Pancreas (tissue), 10 donors: ENCODE data around the gene TBX1. TPM values are rescaled to one million over a fixed set of nuclear protein-coding genes. Genes with fewer than 3 reads are reported as not detected.

Experiments
- ATAC-seq, 4 donors: fragments of 200-7000 bp; cut with Tn5 transposase; one replicate each; pipeline versions ENCODE4 v1.8.0 to v1.9.1; 2020; ENCODE audit warnings: mild to moderate bottlenecking in 4 of 4, moderate library complexity in 4 of 4
- DNase-seq, 6 donors: peaks; one replicate each; pipeline ENCODE4 v3.0.0-alpha.2; 2020
- FAIRE-seq: peaks from 2 replicates; lab custom pipeline; 2012; peaks lifted over from hg19 to GRCh38; lab: Jason Lieb, UNC
- H3K27ac ChIP-seq, 4 donors: fragments of 200-600 bp; sonication (generic); 1 replicate in 3 of 4; 2 replicates in 1 of 4; pipeline versions ENCODE4 v1.5.0 to v1.8.0; 2020
- H3K27me3 ChIP-seq, 4 donors: fragments of 200-600 bp; one replicate each; pipeline ENCODE4 v1.8.0; 2021
- H3K36me3 ChIP-seq, 3 donors: fragments of 200-600 bp; sonication (generic) in 1 of 3; one replicate each; pipeline versions ENCODE4 v1.5.0 to v1.8.0; 2020 to 2021
- H3K4me1 ChIP-seq, 3 donors: fragments of 200-600 bp; one replicate each; pipeline ENCODE4 v1.8.0; 2021
- H3K4me3 ChIP-seq, 4 donors: fragments of 200-600 bp; sonication (generic) in 2 of 4; one replicate each; pipeline versions ENCODE4 v1.5.0 to v1.8.0; 2020 to 2021
- H3K9me3 ChIP-seq, 4 donors: fragments of 200-600 bp; one replicate each; pipeline ENCODE4 v1.8.0; 2021
- CTCF ChIP-seq, 4 donors: fragments of 200-600 bp; sonication (generic) in 3 of 4; IDR thresholded peaks; one replicate each; pipeline versions ENCODE4 v1.5.0 to v1.8.0; 2021; ENCODE audit warnings: antibody characterized with exemption in 4 of 4
- WGBS, 2 donors: extraction: QIAGEN DNeasy Blood & Tissue Kit; methylation state at CpG; one replicate each; pipeline ENCODE4 v1.1.7; 2013; 5-methylcytosine and 5-hydroxymethylcytosine counted together
- intact Hi-C, 3 donors: fragments of 100-400 bp; cut with DNase I; formaldehyde crosslinking; loops; one replicate each; pipeline versions ENCODE4 v1.11.1 to v1.14.2; 2022
- polyA plus RNA-seq, 2 donors: library from polyadenylated mRNA; stranded (reverse); fragments of 200-250 nt; gene quantifications; one replicate each; pipeline ENCODE4 v1.2.3, GENCODE V29; 2013
- total RNA-seq, 6 donors: library from RNA; stranded (reverse); fragmentation: NEBNext Ultra II Directional in 4 of 6; extraction: Animal tissue kit (Norgen Biotek cat#: 25700) in 4 of 6; gene quantifications; one replicate each; pipeline versions ENCODE4 v1.2.1 to v1.2.4, GENCODE V29; 2021 to 2023
- donor health status: healthy with polysubstance abuse.
- donor health status: DM: no; HTN: no; CAD: no; lungs with moderate emphysema.
- donor health status: DM: no; HTN: no; CAD: no.
- donor health status: control.
- donor health status: control.
- donor health status: Bipolar disorder and iron deficiency.
- donor health status: DM: yes; HTN: yes; CAD: no.
- donor health status: DM: no; HTN: no; CAD: no.
- donor health status: DM: no; HTN: no; CAD: no.
- donor health status: DM: yes; HTN: yes; CAD: no.

TBX1 gene
- total and polyA plus RNA-seq, 8 donors, result 0.19 to 1.3 (median 0.31) TPM; not detected in 1

DNA sequence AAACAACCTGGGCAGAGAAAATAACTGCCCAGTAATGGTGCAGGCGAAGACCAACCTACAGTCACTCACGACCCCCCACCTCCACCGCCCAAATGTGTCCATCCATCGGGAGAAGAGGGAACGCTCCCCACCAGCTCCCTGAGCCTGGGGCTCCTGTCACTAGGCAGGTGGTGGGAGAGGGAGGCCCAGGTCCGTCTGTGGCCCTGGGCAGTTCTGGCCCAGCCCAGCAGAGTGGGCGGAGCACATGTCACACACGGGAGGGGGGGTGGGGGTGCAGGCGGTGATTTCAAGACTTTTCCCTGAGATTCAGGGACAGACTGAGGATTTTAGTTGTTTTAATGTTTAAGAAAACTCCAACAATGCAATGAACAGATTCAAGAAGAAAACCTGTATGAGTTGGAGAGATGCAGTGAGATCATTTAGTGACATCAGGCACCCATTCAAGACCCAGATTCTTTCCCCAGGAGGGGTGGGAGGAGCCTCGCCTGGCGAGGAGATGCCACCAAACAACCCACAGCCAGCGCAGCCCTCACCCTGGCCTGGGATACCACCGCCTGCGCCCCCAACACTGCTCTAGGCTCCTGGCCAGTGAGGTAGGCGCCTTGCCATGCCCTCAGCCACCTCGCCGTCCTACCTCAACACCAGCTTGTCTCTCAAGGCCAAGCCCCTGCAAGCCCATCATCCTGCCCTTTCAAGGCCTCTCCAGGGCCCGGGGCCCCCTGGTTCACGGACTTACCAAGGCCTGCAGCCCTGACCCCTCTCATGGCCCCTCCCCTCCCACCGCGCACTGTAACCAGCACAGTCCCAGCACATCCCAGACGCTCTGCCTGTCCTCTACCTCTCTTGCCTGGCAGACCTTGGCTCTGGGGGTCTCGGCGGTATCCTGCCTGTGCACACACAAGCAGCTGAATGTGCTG is 36.8 kb downstream of the TBX1 start:
- Histone ChIP-seq H3K4me3 (no peak overlapping the region), H3K36me3 (no peaks in the 10 kb centered on the region), H3K27me3 (no peaks in the 10 kb centered on the region), H3K4me1 (no peaks in the 10 kb centered on the region), H3K27ac (no peak overlapping the region), H3K9me3 (no peaks in the 10 kb centered on the region)
- TF ChIP-seq CTCF (IDR thresholded peaks at IDR 0.05), result no peak
- FAIRE-seq (no peak), ATAC-seq (no peak), DNase-seq (no peak)
- intact Hi-C loops, result no loop called here
- WGBS, 2 donors, result 77% methylated on average over 24 of the region's 24 CpGs

DNA sequence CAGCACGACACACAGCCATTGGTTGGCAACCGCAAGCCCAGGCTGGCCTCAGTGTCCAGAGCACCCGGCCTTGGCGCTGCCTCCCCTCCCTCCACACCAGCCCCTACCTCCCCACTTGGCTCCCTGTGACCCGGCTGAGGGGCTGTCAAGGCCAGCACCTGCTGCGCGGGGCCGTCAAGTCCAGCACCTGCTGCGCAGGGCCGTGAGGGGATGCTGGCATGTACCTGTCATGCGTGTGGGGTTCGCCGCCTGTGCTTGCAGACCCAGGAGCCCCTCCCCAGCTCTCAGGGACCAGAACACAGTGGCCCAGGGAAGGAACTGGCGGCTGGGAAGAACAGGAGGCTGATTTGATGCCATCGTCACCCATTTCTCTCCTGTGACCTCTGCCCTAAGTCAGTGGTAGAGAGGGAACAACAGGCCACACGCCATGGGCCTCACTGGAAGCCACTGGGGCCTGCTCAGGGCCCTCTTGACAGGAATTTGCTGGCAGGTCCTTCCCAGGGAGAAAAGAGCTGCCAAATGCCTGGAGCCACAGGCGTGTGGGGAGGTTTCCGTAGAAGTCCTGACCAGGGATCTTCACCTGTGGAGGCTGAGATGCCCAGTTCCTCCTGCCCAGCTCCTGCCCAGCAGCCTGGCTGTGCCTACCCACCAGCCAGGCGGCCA is 37.6 kb downstream of the TBX1 start:
- H3K27me3 ChIP-seq, result no peaks in the 10 kb centered on the region
- no peak for ATAC-seq
- no peaks in the 10 kb centered on the region for H3K9me3 ChIP-seq
- WGBS, 2 donors, result 90 to 94% methylated on average over 19 of the region's 19 CpGs
- H3K4me3 ChIP-seq, result no peak overlapping the region
- no peaks in the 10 kb centered on the region for H3K36me3 ChIP-seq
- H3K4me1 ChIP-seq, result no peaks in the 10 kb centered on the region
- TF ChIP-seq CTCF (IDR thresholded peaks at IDR 0.05), result no peak
- no peak overlapping the region for H3K27ac ChIP-seq
- DNase-seq, result peak in 1 of 6 donors; percentile 61
- intact Hi-C loops, result no loop called here
- no peak for FAIRE-seq

DNA sequence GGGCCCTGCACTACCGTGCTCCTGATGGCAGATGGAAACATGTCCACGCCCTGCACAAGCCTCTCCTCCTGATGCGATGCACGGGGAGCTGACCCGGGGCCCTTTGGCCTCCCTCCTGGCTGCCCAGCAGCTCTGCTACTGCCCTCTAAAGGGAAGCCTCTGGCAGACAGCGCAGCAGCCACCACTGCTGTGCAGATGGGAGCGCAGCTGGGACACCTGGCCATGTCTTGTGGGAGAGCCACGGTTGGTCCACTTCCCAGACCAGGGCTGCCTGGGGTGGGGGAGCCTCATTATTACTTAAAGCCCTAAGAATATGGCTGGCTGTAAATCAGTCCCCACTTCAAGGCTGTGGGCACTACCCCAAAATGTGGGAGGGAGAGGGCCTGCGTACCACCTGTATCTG is 38.3 kb downstream of the TBX1 start:
- intact Hi-C loops, result no loop called here
- H3K36me3 ChIP-seq, result no peaks in the 10 kb centered on the region
- WGBS, 2 donors, result 89 to 90% methylated on average over 9 of the region's 9 CpGs
- no peak for DNase-seq
- H3K4me3 ChIP-seq, result no peak overlapping the region
- H3K9me3 ChIP-seq, result no peaks in the 10 kb centered on the region
- H3K4me1 ChIP-seq, result no peaks in the 10 kb centered on the region
- no peak overlapping the region for H3K27ac ChIP-seq
- TF ChIP-seq CTCF (IDR thresholded peaks at IDR 0.05), result no peak
- no peak for ATAC-seq
- H3K27me3 ChIP-seq, result no peaks in the 10 kb centered on the region
- no peak for FAIRE-seq

DNA sequence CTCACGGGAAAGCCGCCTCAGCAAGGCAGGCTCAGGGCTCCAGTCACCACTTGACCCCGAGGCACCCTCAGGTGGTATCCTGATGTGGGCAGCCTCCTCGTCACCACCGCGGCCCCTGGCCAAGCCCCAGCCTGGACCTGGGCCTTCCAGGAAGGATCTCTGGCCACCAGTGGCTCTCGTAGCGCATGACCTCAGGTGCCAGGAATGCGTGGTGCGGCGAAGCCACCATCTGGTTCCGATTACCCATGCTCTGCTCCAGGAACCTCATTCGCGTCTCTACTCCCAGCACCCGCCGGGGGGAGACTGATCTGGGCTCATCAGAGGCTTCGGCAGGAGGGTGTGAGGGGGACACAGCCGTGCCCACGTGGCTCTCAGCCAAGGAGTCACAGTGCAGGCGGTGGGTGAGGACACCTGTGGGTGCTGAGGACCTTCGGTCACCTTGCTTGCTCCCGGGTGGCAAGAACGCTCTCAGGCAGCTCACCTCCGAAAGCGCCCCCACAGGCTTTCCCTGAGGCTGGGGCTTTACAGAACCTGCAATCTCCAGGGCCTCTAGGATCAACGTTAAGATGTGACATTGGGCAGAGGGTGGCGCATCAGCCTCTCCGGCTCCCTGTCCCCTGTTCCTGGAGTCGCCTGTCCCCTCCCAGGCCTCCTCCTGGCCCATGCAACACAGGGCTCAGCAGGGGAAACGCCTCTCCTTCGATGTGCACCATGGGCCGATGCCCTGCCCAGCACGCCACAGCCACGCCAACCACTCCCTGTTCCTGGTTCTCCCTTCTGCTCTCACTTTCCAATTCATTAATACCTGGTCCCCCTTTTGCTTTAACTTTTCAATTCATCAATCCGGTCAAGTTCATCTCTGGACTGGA is 39.0 kb downstream of the TBX1 start:
- H3K4me1 ChIP-seq, result no peaks in the 10 kb centered on the region
- FAIRE-seq (no peak), DNase-seq (peak in 1 of 6 donors; percentile 24), ATAC-seq (peak in 2 of 4 donors; percentile 18 to 34)
- no peaks in the 10 kb centered on the region for H3K36me3 ChIP-seq
- no peaks in the 10 kb centered on the region for H3K9me3 ChIP-seq
- H3K27me3 ChIP-seq, result no peaks in the 10 kb centered on the region
- intact Hi-C loops, result no loop called here
- no peak for TF ChIP-seq CTCF (IDR thresholded peaks at IDR 0.05)
- 89 to 92% methylated on average over 35 of the region's 35 CpGs for WGBS, 2 donors
- no peak overlapping the region for H3K27ac ChIP-seq
- H3K4me3 ChIP-seq, result no peak overlapping the region
